Measurements from ENCODE around the gene ANLN.
A peak's percentile ranks its signal among the peaks of the same experiment; 100 is the strongest.
"Not testable (repeated sequence)": the region's sequence is repeated elsewhere in the genome, so short reads cannot be mapped to it uniquely, and the experiment has no call there.

Gene ANLN

DNA sequence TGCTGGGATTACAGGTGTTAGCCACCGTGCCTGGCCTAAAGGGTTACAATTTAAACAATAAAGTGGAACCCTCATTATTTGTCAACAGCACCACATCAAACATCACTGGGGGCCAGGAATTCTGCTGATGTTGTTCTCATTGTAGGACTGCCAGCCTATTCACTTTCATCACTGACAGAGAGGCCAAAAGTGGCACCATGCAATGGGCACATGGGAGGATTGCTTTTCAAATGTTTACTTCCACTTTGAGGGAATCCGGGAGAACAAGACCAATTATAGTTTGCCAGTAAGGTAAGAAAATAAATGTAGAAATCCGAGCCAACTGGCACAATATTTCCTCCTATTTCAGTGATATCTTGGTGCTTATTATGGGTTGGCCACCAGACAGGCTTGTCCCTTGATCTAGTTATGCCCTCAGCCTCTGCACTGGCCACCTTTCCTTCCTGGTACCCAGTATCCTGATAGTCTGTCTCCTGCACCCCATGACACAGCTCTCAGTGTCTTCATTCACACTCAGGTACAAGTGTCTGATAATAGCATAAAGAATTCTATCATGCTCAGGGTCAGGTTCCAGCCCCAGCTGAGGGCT lies 82.6 kb downstream of the ANLN start:
- DNase-seq, result no peak

DNA sequence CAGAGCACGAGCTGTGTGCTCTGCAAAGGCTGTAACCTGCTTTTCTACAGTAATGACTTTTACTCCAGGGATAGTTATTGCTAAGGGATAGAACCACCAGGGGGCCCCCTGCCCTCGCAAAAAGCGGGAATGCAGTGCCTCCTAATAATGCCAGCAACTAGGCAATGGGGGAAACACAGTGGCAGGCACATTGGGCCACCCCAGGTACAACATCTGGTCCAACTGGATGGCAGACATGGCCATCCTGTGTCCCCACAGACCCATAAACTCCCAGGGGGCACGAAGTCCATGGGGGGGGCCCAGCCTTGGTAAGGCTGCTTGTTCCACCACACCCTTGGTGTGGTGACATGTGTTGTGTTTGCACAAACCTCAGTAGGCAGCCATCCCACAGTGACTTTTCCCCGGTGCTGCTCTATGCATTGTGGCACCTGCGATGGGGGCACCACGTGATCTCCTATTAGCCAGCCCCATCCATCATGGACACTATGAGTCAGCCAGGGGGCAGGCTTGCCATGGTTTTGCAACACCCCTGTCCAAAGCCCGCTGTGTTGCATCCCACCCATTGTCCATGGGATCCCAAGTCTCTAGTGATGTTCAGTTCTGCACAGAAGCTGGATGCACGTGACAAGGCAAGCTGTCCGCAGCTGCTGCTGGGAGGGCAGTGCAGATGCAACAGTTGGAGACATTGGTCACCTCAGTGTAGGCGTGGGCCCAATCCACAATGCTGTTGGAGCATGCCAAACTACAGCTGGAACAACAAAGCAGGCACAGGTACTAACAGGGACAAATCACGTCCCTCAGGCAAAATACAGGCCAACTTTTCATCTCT lies 84.0 kb downstream of the ANLN start:
- peak; percentile 8 for DNase-seq

DNA sequence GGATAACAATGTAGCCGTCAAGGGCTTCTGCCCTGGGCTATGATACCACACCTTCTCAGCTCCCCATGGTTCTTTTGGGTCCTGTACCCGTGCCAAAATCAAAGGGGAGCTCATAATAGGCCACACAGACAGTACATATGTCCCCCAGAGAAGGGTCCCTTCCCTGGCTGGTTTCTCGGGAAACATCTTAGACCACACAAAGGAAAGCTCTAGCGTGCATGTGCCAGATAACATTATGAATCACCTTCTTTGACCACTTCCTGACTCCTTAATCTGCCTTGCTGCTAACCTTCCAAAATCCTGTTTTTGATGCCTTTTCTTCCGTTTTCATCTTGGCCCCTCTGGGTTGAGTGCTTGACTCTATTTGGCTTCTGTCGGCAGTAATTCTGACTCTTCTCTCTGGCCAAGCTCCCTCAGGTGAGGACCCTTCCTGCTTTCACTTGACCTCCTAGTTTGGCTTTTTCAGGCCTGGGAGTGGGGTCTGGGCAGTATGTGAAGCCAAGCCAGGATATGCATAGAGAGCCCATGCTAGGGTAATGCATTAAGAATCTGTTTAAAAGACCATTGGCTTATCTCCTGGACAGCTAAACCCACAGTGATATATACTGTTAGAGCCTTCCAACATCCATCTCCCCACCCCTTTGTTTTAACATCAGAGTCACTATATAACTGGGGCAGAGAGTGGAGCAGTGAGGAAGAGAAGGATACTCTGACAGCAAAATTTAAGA lies 84.8 kb downstream of the ANLN start:
- DNase-seq, result no peak

DNA sequence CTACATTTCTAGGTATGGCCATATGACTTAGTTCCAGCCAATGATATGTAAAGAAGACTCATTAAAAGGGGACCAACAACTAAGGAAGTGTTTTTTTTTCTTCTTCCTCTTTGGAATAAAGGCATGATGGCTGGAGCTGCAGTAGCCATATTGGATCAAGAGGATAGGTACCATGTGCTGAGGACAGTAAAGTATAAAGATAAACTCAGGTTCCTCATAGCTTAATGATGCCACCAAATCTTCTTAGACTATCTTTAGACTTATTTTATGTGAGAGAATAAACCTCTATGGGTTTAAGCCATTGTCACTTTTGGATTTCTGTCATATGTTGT lies 85.3 kb downstream of the ANLN start:
- no peak for DNase-seq

DNA sequence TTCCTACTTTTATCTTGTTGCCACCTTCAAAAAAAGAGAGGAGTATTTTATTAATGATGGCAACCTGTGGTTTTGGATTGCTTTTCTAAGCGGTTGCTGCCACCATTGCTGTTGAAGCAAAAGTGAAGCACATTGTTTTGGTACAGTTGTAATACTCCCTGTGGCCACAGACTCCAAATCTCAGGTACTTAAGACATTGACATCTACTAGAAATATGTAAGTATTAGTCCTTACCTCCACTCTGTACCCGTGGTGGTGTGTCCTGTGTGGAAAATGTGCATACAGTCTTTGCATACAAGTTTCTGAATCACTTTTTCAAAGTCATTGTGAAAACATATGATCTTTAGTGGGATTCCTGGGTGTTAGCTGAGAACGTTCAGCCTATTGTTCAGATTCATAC lies 85.7 kb downstream of the ANLN start:
- no peak for DNase-seq

DNA sequence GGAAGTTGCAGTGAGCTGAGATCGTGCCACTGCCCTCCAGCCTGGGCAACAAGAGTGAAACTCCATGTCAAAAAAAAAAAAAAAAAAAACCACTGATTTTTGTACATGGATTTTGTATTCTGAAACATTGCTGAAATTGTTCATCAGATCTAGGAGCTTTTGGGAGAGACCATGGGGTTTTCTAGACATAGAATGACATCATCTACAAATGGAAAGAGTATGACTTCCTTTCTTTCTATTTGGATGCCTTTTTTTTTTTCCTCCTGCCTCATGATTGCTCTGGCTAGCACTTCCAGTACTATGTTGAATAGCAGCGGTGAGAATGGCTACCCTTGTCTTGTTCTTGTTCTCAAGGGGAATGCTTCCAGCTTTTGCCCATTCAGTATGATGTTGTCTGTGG lies 89.1 kb downstream of the ANLN start:
- no peak for DNase-seq

DNA sequence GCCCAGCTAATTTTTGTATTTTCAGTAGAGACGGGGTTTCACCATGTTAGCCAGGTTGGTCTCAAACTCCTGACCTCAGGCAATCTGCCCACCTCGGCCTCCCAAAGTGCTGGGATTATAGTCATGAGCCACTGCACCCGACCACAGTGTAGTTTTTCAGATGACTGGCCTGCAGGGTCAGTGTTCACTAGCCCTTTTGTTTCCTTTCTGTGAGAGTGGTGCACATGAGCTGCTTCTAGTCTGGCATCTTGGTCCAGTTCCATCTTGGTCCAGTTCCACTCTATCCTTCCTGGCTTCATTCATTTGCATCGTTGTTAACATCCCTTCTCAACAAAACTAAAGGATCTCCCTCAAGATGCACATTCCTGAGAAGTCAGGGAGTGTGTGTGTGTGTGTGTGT lies 94.2 kb downstream of the ANLN start:
- DNase-seq, result not testable (repeated sequence)

DNA sequence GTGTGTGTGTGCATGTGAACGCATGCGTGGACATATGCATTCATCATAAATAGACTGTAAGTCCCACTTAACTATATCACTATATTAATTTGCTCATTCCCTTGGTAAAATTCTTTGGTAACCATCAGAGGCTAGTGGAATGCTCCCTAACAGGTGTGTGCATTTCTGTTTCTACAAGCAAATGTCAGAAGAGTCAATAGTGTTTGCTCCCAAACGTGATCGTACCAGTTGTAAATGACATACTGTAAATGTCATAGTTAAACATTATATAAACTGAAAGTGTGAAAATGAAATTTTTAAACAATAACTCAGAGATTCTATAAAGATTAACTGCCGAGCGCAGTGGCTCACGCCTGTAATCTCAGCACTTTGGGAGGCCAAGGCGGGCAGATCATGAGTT lies 94.6 kb downstream of the ANLN start:
- no peak for DNase-seq

DNA sequence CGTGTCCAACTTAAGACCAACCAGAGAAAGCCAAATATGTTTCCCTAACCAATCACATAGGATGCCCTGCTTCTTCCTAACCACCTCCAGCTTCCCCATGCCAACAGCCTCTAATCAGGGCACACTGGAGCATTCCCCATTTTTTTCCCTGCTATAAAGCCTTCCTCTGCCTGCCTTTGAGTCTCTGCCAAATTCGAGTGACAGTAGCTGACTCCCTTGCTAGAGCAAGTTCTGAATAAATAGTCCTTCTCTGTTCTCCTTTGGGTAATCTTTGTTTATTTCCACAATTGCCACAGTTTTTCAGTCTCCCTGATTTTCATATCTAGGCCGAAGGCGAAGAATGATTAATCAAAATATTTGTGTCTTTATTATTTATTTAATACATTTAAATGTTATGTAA lies 96.7 kb downstream of the ANLN start:
- no peak for DNase-seq

DNA sequence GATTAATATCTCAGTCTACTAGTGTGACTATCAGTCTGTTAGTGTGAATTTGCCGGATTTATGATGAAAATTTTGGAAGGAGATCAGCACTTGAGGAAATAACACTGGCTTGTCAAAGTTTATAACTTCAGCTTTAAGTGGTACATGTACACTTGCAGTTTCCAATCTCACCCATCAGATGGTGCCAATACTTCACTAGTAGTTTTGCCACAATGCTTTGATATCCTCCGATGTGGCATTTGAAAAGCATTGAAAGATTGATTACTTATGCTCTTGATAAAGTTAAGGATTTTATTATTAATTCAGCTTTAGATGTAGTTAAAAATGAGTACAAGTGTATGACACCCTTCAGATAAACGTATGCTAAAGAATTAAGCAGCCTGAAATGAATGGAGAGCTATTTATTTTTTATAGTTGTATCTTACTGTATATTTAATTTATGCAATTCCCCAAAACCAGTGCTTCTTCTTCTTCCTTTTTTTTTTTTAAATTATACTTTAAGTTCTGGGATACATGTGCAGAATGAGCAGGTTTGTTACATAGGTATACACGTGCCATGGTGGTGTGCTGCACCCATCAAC lies 98.2 kb downstream of the ANLN start:
- peak; percentile 78 for DNase-seq

DNA sequence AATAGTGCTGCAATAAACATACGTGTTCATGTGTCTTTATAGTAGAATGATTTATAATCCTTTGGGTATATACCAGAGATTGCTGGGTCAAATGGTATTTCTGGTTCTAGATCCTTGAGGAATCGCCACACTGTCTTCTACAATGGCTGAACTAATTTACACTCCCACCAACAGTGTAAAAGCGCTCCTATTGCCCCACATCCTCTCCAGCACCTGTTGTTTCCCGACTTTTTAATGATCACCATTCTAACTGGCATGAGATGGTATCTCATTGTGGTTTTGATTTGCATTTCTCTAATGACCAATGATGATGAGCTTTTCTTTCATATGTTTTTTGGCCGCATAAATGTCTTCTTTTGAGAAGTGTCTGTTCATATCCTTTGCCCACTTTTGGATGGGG lies 99.0 kb downstream of the ANLN start:
- not testable (repeated sequence) for DNase-seq

DNA sequence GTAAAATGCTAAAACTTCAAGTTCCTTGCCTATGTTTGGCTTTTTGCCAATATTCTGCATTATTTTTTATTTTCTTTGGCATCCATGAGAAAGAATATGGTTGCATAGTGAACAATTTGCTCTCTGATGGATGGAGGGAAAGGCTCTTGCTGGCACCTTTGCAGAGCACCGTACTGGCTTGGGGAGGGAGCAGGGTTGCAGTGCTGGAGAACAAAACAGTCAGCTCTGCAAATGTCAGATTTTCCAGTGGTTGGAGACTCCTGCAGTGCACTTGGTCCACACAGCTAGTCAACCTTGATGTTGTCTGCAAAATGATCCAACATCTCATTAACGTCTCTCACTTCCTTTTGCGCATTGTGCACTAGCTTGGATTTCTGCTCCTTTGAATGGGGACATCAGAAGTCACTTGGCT lies 100.8 kb downstream of the ANLN start:
- DNase-seq, result no peak

DNA sequence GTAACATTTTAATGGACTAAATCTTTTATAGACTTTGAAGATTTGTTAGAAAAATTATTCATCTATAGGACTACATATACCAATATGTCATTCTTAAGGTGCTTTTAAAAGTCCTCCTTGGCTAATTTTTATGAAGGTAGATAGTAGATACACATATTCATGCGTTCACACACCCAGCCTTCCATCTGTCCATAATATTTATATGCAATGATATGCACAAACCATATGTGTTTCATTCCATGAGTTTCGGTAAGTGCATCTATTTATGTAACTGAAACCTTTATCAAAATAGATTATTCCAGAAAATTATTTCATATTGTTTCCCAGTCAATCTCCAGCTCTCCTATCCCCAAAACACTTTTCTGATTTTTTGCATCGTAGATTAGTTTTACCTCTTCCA lies 101.7 kb downstream of the ANLN start:
- DNase-seq, result peak; percentile 7

DNA sequence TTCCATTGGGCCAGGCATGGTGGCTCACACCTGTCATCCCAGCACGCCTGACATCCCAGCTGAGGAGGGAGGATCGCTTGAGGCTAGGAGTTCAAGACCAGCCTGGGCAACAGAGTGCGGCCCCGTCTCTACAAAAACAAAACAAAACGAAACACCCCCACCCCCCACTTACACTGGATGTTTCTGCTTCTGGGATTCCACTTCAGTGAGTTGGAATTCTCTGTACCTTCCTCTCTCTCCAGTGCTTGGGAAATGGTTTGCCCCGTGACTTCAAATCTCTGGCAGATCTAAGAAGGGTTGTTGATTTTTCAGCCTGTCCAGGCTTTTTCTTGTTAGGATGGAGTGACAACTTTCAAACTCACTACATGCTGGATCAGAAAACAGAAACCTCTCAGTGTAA lies 106.9 kb downstream of the ANLN start:
- no peak for DNase-seq

DNA sequence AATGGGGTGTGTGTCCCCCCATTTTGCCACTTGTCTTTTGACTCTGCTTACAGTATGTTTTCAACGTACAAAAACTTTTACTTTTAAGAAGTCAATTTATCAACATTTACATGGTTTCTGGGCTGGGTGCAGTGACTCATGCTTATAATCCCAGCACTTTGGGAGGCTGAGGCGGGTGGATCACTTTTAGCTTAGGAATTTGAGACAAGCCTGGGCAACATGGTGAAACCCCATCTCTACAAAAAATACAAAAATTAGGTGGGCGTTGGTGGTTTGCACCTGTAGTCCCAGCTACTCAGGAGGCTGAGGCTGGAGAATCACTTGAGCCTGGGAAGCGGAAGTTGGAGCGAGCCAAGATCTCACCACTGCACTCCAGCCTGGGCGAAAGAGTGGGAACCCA lies 107.5 kb downstream of the ANLN start:
- not testable (repeated sequence) for DNase-seq

DNA sequence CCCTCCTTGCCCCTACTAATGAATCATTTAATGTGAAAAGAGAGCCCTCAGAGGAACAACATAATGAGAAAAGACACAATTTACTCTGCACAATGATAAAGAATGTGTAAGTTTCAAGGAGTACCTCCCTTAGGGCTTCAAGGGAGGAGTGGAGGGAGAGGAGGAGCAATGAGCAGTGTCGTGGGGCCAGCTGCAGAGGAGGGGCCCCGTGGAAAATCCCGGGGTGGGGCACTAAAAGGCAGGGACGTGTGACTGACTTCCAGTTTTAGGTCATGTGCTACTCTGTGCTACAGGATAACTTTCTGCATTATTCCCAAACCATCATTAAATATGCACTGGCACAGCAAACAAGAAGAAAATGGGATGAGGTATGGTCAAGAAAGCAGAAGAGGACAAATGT lies 108.1 kb downstream of the ANLN start:
- DNase-seq, result no peak

Data from NCI-H2171 treated with DMSO at 0.1 percent for 48 hours (cell line).